TTC549 (cell line): Measurements from ENCODE around the gene PSME3.
A peak's percentile ranks its signal among the peaks of the same experiment; 100 is the strongest.

Experiments used
- FAIRE-seq: peaks from 2 replicates; lab custom pipeline; 2012; peaks lifted over from hg19 to GRCh38; lab: Jason Lieb, UNC

Gene PSME3

GRCh38 chr17:42817866-42818265 lies 15.3 kb upstream of the PSME3 start:
- FAIRE-seq, result no peak

GRCh38 chr17:42818379-42818778 lies 14.8 kb upstream of the PSME3 start:
- no peak for FAIRE-seq

GRCh38 chr17:42819939-42820535 lies 13.2 kb upstream of the PSME3 start:
- FAIRE-seq, result no peak

- FAIRE-seq, result no peak
Observed at GRCh38 chr17:42821176-42821575, 12.0 kb upstream of the PSME3 start.

- no peak for FAIRE-seq
Observed at GRCh38 chr17:42827472-42827871, 5.7 kb upstream of the PSME3 start.

- FAIRE-seq, result no peak
Observed at GRCh38 chr17:42830971-42831370, 2.2 kb upstream of the PSME3 start.

GRCh38 chr17:42832213-42832933 lies 824 bp upstream of the PSME3 start:
- FAIRE-seq, result no peak

- no peak for FAIRE-seq
Observed at GRCh38 chr17:42833767-42834422, 698 bp downstream of the PSME3 start.

- no peak for FAIRE-seq
Observed at GRCh38 chr17:42835732-42836131, 2.5 kb downstream of the PSME3 start.

- no peak for FAIRE-seq
Observed at GRCh38 chr17:42841975-42842685, 8.9 kb downstream of the PSME3 start.

- peak; percentile 66 for FAIRE-seq
Observed at GRCh38 chr17:42843358-42843934, 10.2 kb downstream of the PSME3 start.

GRCh38 chr17:42844271-42844670 lies 11.1 kb downstream of the PSME3 start, which contains the start of gene AOC2:
TSS of gene AOC2 (plus strand) at chr17:42844580. CDS start at chr17:42844627, 47 bp downstream.
- FAIRE-seq, result no peak

- FAIRE-seq, result no peak
Observed at GRCh38 chr17:42844761-42845555, 11.8 kb downstream of the PSME3 start.

GRCh38 chr17:42845556-42845917 lies 12.3 kb downstream of the PSME3 start:
- FAIRE-seq, result no peak

GRCh38 chr17:42845918-42846593 lies 12.9 kb downstream of the PSME3 start:
- FAIRE-seq, result no peak

- no peak for FAIRE-seq
Observed at GRCh38 chr17:42846594-42847280, 13.5 kb downstream of the PSME3 start.

- no peak for FAIRE-seq
Observed at GRCh38 chr17:42848093-42848492, 14.9 kb downstream of the PSME3 start.

- no peak for FAIRE-seq
Observed at GRCh38 chr17:42849031-42849430, 15.8 kb downstream of the PSME3 start.

- no peak for FAIRE-seq
Observed at GRCh38 chr17:42849451-42850181, 16.4 kb downstream of the PSME3 start.

GRCh38 chr17:42850954-42851353 lies 17.8 kb downstream of the PSME3 start, which contains the start of gene AOC3:
TSS of gene AOC3 (plus strand) at chr17:42851199. CDS start at chr17:42851344, 145 bp downstream.
- FAIRE-seq, result no peak
